NB4 (cell line): ENCODE data around the gene CIITA.

Experiments
- DNase-seq: peaks from one replicate; pipeline ENCODE4 v3.0.0; 2010; ENCODE audit warnings: low read depth
- H3K4me3 ChIP-seq: one replicate; pipeline ENCODE4 v1.5.1; 2011; ENCODE audit warnings: mild to moderate bottlenecking, low read depth, low read length, moderate library complexity
- MYC ChIP-seq: IDR thresholded peaks from 2 replicates; pipeline ENCODE4 v1.6.1; 2011; ENCODE audit warnings: low read depth, low read length
- POLR2A ChIP-seq: IDR thresholded peaks from 2 replicates; pipeline ENCODE4 v1.6.1; 2011; ENCODE audit warnings: mild to moderate bottlenecking; ENCODE audit not compliant: insufficient read length; ENCODE audit errors: extremely low read depth
- TF ChIP-seq, protein P1 (sequence below): IDR thresholded peaks from 2 replicates; pipeline ENCODE4 v1.6.1; 2011; ENCODE audit warnings: low read depth, low read length
- TF ChIP-seq, protein P2 (sequence below): IDR thresholded peaks from one replicate; pipeline ENCODE4 v1.5.1; 2012; ENCODE audit warnings: low read depth, low read length

Gene CIITA

DNA sequence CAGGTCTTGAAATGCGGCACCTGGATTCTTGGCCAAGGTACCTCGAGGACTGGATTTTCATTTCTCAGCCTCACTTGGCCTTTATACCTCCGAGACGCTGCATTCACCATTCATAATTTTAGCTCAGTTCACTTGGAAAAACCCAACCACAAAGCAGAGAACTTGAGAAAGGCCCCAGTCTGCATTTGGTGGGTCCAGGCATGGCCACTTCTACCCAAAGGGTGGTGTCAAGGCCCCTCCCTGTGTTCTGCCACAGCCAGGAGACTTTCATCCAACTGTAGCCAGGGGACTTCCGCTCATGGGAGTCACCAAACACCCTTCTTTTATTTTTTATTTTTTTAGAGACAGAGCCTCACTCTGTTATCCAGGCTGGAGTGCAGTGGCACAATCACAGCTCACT lies 43.7 kb upstream of the CIITA start:
- no peak for TF ChIP-seq POLR2A
- TF ChIP-seq MYC: no peak
- TF ChIP-seq, protein P1, sequence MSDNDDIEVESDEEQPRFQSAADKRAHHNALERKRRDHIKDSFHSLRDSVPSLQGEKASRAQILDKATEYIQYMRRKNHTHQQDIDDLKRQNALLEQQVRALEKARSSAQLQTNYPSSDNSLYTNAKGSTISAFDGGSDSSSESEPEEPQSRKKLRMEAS: no peak
- TF ChIP-seq, protein P2, sequence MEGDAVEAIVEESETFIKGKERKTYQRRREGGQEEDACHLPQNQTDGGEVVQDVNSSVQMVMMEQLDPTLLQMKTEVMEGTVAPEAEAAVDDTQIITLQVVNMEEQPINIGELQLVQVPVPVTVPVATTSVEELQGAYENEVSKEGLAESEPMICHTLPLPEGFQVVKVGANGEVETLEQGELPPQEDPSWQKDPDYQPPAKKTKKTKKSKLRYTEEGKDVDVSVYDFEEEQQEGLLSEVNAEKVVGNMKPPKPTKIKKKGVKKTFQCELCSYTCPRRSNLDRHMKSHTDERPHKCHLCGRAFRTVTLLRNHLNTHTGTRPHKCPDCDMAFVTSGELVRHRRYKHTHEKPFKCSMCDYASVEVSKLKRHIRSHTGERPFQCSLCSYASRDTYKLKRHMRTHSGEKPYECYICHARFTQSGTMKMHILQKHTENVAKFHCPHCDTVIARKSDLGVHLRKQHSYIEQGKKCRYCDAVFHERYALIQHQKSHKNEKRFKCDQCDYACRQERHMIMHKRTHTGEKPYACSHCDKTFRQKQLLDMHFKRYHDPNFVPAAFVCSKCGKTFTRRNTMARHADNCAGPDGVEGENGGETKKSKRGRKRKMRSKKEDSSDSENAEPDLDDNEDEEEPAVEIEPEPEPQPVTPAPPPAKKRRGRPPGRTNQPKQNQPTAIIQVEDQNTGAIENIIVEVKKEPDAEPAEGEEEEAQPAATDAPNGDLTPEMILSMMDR: no peak
- DNase-seq: no peak
- no peak overlapping the region for H3K4me3 ChIP-seq

DNA sequence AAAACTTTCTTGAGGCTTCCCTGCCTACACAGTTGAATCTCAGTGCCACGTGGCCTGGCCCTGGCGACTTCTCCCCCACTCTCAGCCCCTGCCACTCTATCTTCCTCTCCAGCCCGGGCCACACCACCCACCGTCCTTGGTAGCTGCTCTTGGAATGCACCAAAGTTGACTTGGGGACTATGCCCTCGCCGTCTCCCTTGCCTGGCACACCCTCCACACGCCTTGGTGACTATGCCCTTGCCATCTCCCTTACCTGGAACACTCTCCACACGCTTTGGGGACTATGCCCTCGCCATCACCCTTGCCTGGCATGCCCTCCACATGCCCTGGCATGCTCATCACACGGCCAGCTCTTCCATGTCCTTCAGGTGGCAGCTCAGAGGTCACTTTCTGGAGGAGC lies 42.9 kb upstream of the CIITA start:
- DNase-seq: no peak
- no peak overlapping the region for H3K4me3 ChIP-seq
- TF ChIP-seq MYC: no peak
- TF ChIP-seq, protein P2: no peak
- TF ChIP-seq POLR2A: no peak
- TF ChIP-seq, protein P1: no peak

DNA sequence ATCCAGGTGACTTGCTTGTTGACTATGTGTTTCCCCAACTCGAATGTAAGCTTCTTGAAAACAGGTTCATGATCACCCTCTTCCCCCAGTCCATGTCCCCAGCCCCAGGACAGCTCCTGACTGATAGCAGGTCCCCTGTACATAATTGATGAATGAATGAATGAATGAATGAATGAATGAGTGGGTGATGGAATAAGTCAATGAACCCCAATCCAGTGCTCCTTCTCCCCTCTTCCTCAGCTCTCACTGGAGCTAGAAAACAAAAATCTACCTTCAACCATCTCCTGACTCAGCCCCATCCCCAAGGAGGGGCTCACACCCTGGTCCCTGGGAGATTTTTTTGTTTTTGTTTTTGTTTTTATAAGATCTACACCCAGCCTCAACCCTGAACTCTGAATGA lies 42.2 kb upstream of the CIITA start:
- DNase-seq: no peak
- no peak overlapping the region for H3K4me3 ChIP-seq
- no peak for TF ChIP-seq MYC
- TF ChIP-seq, protein P1: no peak
- no peak for TF ChIP-seq POLR2A
- TF ChIP-seq, protein P2: no peak

DNA sequence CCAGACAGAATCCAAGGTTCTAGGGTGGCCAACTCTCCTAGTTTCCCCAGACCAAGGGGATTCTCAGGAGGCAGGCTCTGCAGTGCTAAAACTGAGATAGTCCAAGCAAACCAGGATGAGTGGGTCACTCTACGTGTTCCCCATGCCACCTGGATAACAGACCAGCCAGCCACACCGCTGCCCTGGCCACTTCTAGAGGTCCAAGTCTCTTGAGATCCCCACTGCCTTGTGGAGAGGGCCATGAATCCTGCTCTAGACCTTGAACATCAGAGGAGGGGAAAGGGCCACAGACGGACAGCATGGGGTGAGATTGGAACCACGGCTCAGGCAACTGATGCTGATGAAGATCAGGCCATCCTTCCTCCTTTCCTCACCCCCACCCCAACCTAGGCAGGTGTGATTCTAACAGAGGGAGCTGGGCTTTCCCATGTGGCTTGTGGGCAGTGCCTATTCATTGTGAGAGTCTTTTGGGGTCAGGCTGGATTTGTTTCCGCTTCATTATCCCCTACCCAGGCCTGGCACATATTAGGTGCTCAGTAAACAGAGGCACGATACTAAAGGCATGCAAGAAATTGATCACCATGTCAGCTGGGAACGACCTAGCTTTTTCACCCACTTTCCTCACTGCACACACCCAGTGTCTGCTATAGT lies 41.6 kb upstream of the CIITA start:
- no peak overlapping the region for H3K4me3 ChIP-seq
- DNase-seq: no peak
- TF ChIP-seq, protein P2: no peak
- TF ChIP-seq POLR2A (no peak), MYC (no peak)
- TF ChIP-seq, protein P1: no peak

DNA sequence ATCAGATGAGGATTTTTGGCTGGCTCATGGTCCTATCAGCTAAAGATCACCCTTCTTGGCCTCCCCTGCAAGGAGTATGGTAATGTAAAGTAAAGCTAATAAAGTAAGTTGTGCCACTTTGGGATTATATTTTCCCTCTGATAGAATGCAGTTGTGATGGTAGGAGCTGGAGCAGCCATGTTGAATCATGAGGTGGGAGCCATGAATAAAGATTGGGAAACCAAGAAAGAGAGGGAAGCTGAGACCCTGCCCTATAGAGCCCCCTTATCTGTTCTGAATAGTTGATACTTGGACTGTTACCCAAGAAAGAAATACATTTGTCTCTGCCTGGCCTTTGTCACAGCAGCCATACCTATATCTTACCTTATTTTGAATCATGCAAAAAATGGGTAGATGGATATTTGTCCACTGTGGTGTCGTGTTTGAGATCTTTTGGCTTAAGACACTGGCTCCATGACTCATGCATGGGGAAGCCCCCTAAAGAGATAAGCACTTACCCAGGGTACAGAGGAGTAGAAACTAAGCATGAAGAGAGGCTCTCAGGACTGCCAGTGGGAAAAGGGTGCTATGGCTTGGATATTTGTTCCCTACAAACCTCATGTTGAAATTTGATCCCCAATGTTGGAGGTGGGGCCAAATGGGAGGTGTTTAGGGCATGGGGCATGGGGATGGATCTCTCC lies 40.7 kb upstream of the CIITA start:
- no peak for DNase-seq
- no peak overlapping the region for H3K4me3 ChIP-seq
- TF ChIP-seq, protein P2: no peak
- TF ChIP-seq MYC (no peak), POLR2A (no peak)
- TF ChIP-seq, protein P1: no peak
